Measurements from ENCODE around the gene HSPA13.

HSPA13 gene

GRCh38 chr21:14401217-14401616 lies 18.3 kb upstream of the HSPA13 start:
- H3K4me3 ChIP-seq (ENCODE audit: control insufficient read depth, low read depth, low read length) = no peak overlapping the region
- TF ChIP-seq CTCF (IDR thresholded peaks at IDR 0.05; ENCODE audit: control insufficient read depth, insufficient read depth, low read depth, low read length, missing control alignments) = no peak
- no peak for DNase-seq (ENCODE audit: low read depth)

GRCh38 chr21:14388282-14388681 lies 5.3 kb upstream of the HSPA13 start:
- no peak overlapping the region for H3K4me3 ChIP-seq (ENCODE audit: control insufficient read depth, low read depth, low read length)
- no peak for TF ChIP-seq CTCF (IDR thresholded peaks at IDR 0.05; ENCODE audit: control insufficient read depth, insufficient read depth, low read depth, low read length, missing control alignments)

GRCh38 chr21:14384453-14384852 lies 1.5 kb upstream of the HSPA13 start:
- no peak overlapping the region for H3K4me3 ChIP-seq (ENCODE audit: control insufficient read depth, low read depth, low read length)
- TF ChIP-seq CTCF (IDR thresholded peaks at IDR 0.05; ENCODE audit: control insufficient read depth, insufficient read depth, low read depth, low read length, missing control alignments) = no peak
- DNase-seq (ENCODE audit: low read depth) = no peak

More at GRCh38 chr21:14388282-14388681, 5.3 kb upstream of the HSPA13 start:
- no peak for DNase-seq (ENCODE audit: low read depth)

- no peak for TF ChIP-seq CTCF (IDR thresholded peaks at IDR 0.05; ENCODE audit: control insufficient read depth, insufficient read depth, low read depth, low read length, missing control alignments)
- peak overlapping the region; percentile 70 for H3K4me3 ChIP-seq (ENCODE audit: control insufficient read depth, low read depth, low read length)
- no peak for DNase-seq (ENCODE audit: low read depth)
These were observed 742 bp upstream of the HSPA13 start for GRCh38 chr21:14383596-14384180.

GRCh38 chr21:14382486-14382834 lies 486 bp downstream of the HSPA13 start:
- DNase-seq (ENCODE audit: low read depth) = no peak

GRCh38 chr21:14376854-14377253 lies 6.1 kb downstream of the HSPA13 start:
- DNase-seq (ENCODE audit: low read depth) = no peak
- TF ChIP-seq CTCF (IDR thresholded peaks at IDR 0.05; ENCODE audit: control insufficient read depth, insufficient read depth, low read depth, low read length, missing control alignments) = no peak
- no peak overlapping the region for H3K4me3 ChIP-seq (ENCODE audit: control insufficient read depth, low read depth, low read length)

More at GRCh38 chr21:14382486-14382834, 486 bp downstream of the HSPA13 start:
- H3K4me3 ChIP-seq (ENCODE audit: control insufficient read depth, low read depth, low read length) = peak overlapping the region; percentile 72
- TF ChIP-seq CTCF (IDR thresholded peaks at IDR 0.05; ENCODE audit: control insufficient read depth, insufficient read depth, low read depth, low read length, missing control alignments) = no peak

- no peak for DNase-seq (ENCODE audit: low read depth)
- no peak for TF ChIP-seq CTCF (IDR thresholded peaks at IDR 0.05; ENCODE audit: control insufficient read depth, insufficient read depth, low read depth, low read length, missing control alignments)
- no peak overlapping the region for H3K4me3 ChIP-seq (ENCODE audit: control insufficient read depth, low read depth, low read length)
These were observed 15.9 kb downstream of the HSPA13 start for GRCh38 chr21:14366998-14367397.

All from AG09309 (cell line).